COLO829 (cell line): ENCODE measurements around the gene GAPDHS.

Source experiments
- DNase-seq: peaks from one replicate; pipeline ENCODE4 v3.0.0; 2012; ENCODE audit warnings: low spot score

Gene GAPDHS

GRCh38 chr19:35557539-35558399, 24.5 kb downstream of the GAPDHS start:
- peak; percentile 68 for DNase-seq

DNA sequence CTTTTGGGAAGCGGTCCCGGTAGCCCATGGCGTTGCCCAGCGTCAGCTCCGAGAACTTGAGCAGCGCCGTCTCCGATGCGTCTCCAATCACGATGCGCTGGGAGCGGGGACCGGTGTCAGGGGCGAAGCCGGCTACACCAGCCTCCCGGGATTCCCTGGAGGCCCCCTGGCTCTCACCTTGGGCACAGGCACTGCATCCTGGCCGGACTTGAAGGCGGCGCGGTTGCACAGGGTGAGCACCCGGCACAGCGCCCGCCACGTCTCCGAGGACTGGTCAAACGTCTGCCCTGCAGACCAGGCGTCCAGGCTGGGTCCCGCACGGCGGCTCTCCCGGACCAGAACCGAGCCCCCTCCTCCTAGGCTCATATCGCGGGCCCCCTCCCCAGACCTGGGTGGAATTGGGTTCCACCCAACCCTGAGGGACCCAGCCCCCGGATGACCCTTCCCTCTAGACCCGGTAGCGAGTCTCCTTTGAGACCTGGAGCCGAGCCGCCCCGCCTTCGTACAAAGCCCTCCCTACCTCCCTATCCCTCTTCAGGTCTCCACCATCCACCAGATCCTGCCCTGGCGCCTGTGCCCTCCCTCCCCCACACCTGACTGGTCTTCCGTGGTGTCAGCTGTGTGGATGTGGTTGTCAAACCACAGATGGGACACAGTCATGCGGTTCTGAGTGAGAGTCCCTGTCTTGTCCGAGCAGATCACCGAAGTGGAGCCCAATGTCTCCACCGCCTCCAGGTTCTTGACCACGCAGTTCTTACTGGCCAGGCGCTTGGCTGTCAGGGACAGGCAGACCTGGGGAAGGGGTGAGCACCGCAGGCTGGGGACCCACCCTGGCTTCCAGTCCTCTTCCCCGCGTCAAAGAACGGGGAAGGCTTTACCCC, 25.4 kb downstream of the GAPDHS start:
- DNase-seq = no peak

DNA sequence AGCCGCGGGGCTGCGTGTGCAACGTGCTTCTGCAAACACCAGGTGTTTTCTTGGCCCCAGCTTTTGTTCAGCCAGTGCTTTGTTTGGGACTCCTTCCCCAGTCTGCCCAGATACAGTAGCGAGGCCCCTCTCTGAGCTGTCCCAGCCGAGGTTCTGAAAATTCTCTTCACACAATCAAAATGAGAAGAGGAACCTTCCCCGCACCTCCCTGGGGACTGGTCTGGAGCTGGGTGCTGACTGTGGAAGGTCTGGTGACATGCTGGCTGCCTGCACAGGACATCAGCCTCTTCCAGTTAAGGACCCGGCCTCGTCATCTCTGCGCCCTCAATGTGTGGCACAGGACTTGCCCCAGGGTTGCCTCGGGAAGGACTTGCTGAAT, 26.0 kb downstream of the GAPDHS start:
- DNase-seq = no peak

DNA sequence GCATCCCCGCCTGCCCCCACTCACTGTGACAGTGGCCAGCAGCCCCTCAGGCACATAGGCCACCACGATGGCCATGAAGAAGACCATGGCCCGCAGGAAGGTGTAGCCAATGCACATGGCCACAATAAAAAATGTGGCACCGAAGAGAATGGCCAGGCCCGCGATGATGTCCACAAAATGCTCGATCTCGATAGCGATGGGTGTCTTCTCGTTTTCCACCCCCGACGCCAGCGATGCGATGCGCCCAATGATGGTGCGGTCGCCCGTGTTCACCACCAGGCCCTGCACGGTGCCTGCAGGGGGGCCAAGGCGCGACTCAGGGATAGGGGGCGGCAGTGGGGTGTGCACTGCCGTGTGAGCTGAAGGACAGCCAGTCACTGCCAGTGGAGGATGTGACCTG, 26.5 kb downstream of the GAPDHS start:
- DNase-seq = no peak

DNA sequence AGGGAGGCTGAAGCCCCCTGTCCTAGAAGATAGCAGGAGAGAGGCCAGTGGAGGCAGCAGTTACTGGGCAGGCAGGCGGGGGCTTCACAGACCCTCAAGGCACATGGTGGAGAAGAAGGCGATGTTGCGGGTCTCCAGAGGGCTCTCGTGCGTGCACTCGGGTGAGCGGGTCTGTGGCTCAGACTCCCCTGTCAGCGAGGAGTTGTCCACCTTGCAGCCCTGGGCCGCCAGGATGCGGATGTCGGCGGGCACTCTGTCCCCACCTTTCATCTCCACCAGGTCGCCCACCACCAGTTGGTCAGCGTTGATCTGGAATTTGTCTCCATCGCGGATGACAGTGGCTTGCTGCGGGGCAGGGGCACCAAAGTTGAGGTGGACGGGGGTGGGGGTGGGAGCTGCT, 27.0 kb downstream of the GAPDHS start:
- no peak for DNase-seq

DNA sequence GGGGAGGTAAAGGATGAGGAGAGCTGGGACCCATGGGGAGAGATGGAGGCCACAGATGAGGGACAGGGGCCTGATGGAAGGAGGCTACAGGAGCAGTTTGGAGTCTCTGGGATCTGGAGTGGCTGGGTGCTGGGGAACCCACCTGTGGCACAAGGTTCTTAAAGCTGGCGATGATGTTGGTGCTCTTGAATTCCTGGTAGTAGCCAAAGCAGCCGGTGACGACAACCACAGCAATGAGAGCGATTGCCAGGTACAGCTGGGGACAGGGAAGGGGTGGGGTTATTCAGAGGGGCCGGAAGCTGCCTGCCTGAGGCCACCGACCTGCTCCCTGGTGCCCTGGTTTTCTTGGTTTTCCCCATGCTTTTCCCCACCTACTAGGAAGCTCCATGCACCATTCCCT, 27.4 kb downstream of the GAPDHS start:
- DNase-seq = no peak

DNA sequence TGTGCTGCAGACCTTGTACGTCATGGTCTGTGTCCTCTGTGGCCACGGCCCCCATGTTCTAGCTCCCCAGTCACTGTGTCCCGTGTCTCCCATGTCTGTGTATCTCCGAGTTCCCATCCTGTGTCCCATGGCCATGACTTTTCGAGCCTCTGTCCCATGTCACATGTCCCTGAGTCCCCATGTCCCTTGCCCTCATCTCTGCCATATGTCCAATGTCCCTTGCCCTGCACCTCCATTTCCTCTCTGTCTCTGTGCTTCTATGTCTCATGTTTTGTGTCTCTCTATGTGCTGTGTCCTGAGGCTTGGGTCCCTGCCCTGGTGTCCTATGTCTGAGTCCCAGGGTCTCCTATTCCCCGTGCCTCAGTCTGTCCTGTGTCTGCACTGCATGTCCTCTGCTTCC, 28.2 kb downstream of the GAPDHS start:
- DNase-seq = no peak

DNA sequence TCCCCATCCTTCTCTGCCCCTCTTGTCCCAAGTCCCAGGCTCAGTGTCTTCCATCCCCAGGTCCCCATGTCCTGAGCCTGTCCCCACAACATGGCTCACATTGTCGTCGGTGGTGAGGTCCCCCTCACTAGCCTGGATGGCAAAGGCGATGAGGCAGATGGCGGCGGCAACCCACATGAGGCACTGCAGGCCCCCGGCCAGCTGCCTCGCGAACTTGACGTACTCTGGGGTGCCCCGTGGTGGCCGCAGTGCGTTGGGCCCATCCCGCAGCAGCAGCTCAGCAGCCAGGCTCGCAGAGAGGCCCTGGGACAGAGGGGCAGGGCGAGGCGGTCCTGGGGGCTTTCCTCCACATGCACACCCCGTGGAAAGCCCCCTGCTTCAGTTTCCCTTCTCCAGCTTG, 29.1 kb downstream of the GAPDHS start:
- DNase-seq = no peak

DNA sequence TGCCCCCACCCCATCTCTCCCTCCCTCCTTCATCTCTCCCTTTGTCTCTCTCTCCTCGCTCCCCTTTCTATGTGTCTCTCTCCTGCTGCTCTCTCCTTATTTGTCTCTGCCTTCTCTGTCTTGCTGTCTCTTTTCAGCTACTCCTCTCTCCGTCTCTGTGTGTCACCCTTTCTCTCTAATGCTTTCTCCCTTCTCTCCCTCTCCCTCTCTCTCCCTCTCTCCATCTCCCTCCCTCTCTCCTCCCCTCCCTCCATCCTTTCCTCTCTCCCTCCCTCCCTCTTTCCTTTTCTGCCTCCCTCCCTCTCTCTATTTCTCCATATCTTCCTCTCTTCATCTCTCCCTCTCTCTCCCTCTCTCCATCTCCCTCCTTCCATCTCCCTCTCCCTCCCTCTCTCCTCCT, 29.5 kb downstream of the GAPDHS start:
- no peak for DNase-seq

DNA sequence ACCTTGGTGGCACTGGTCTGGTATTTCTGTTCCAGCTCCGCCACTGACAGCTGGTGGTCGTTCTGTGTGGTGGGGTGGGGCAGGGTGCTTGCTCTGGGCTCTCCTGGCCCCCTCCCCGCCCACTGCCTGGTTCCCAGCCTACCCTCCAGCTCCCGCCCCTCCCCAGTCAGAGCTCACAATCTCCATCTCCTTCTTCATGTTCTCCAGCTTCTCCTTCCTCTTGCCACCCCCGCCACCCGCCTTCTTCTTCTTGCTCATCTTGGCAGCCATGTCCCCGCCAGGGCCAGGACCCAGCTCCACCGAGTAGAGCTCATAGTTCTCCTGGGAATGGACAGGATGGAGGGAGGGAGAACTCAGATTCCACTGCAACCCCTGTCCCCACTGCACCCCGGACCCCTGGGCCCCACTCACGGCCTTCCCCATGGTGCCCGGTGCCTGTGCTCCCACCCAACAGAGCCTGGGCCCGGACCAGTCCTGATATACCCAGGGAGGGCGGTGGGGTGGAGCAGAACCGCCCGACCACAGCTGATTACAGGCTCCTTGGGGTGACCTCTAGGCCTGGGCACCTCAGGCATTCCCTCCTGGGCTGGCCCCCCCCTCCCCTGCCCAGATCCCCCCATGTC, 30.1 kb downstream of the GAPDHS start, which contains the start of gene ATP4A:
ATP4A (minus strand) TSS at position 452 of the 623 bp plus-strand sequence; CDS start at position 423, 29 bp downstream.
- DNase-seq = no peak

DNA sequence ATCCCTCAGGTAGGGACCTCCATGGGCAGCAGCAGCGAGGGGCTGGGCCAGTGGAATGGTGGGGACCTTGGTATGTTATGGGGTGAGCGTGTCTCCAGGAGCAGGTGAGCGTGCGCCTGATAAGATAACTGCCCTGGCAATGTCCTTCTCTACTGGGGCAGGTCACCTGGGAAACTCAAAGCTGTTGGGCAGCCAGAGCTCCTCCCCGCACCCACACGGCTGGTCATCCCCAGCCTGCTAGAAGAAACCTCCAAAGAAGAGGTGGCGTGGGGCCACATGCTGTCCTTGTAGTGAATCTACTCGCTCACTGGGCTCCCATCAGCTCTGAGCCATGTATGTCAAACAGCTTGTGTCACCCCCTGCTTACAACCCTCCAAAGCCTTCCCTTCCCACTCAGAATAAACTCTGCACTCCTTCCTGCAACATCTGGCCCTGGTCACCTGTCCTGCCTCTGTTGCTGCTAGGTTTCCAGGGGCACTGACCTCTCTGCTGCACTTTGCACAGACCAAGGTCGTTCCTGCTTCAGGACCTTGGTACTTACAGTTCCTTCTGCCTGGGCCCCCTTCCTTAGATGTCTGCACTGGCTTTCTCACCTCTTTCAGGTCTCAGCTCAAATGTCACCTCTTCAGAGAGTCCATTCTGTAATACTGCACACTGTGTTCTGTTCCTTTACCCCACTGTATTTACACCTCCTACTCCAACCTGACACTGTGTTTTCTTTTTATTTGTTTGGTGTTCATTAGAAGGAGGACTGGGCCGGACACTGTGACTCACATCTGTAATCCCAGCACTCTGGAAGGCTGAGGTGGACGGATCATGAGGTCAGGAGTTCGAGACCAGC, 32.0 kb downstream of the GAPDHS start:
- no peak for DNase-seq

DNA sequence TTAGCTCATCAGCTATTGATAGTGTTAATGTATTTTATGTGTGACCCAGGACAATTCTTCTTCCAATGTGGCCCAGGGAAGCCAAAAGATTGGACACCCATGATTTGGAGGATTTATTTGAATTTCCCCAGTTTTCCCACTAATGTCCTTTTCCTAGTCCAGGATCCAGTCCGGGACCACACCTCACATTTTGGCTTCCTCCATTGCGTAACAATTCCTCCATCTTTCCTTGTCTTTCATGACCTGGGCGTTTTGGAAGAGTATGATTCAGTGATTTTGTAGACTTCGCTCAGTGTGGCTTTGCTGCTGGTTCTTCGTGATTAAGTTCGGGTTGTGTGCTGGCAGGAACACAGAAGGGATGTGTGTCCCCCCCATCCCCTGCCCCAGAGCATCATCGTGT, 33.5 kb downstream of the GAPDHS start:
- DNase-seq = no peak

- DNase-seq = no peak
Measured at GRCh38 chr19:35569281-35569781, 36.1 kb downstream of the GAPDHS start.

- no peak for DNase-seq
Measured at GRCh38 chr19:35571406-35571965, 38.2 kb downstream of the GAPDHS start.

DNA sequence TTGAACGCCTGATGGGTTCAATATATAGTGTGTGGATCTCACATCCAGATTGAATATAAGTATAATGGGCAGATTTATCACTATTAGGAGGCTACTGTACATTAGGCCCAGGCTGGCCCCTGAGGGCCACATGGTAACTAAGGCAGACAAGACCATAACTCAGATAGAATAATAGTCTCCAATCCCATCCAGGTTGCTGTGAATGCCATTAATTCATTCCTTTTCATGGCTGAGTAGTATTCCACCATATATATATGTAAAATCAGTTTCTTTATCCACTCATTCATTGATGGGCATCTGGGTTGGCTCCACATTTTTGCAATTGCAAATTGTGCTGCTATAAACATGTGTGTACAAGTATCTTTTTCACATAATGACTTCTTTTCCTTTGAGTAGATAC, 44.7 kb downstream of the GAPDHS start:
- no peak for DNase-seq

DNA sequence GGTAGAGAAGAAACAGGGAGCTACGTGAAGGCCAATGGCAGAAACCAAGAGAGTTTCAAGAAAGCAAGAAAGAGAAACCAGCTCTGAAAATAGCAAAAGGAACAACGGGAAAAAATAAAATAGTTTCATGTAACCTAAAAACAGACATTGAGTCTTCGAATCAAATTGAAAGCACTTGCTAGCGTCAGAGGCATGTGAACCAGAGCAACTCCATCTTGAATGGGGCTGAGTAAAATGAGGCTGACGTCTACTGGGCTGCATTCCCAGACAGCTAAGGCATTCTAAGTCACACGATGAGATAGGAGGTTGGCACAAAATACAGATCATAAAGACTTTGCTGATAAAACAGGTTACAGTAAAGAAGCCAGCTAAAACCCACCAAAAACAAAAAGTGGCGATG, 45.5 kb downstream of the GAPDHS start:
- DNase-seq = no peak

DNA sequence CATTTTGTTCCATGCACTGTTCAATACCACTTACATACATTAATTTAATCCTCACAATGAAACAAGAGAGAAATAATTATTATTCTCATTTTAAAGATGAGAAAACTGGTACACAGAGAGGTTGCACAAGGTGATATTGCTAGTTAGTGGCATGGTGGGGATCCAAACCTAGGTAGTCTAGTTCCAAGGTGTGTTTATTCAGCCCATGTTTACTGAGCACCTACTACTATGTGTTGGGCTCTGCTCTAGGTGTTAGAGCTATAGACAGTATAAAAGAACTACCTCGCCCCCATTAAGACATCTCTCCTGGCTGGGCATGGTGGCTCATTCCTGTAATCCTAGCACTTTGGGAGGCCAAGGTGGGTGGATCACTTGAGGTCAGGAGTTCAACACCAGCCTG, 49.5 kb downstream of the GAPDHS start:
- DNase-seq = no peak

- DNase-seq = peak; percentile 46
Measured at GRCh38 chr19:35585848-35586247, 52.6 kb downstream of the GAPDHS start, which contains the start of gene PMIS2. PMIS2 (plus strand) TSS chr19:35586173; CDS start chr19:35586260, 87 bp downstream.

DNA sequence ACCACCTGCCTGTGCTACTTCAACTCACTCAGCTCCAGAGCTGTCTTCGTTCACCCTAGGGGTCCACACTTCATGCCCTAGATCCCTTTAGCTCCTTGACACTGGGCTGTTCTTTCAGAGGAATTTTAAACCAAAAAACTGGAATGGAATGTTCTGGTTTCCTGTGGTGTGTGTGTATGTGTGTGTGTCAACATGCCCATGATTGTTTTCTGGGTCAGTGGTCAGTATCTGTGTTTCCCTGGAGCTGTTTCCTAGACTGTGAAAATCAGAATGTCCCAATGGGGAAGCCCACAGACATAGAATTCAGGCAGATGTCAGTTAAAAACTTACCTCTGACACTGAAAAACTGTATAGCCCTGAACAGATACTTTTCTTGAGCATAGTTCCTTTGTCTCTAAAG, 54.1 kb downstream of the GAPDHS start:
- no peak for DNase-seq

- DNase-seq = no peak
Measured at GRCh38 chr19:35590875-35591274, 57.6 kb downstream of the GAPDHS start.

DNA sequence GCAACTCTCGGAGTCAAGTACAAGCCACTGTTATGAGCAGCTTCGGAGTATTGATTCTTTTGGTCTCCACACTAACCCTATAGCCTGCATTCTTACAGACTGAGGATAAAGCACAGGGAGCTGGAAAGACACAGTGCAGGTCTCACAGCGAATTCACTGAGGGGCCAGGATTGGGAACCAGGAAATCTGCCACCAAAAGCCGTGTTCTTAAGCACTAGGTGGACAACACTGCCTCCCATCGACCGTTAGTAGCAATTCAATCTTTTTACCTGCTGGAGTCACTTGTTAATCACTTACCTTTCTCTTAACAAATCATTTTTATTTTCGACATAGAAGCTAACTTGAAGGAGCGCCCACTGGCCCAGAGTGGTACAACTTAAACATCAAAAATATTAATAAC, 59.0 kb downstream of the GAPDHS start:
- DNase-seq = peak; percentile 17
